Fibroblast of skin of abdomen (primary cell): ENCODE data around the gene GCNT1.
A peak's percentile ranks its signal among the peaks of the same experiment; 100 is the strongest.
"Not testable (repeated sequence)": the region's sequence is repeated elsewhere in the genome, so short reads cannot be mapped to it uniquely, and the experiment has no call there.

ENCODE experiments used
- DNase-seq: peaks from one replicate; pipeline ENCODE4 v3.0.0-alpha.2; 2013

GCNT1 gene

DNA sequence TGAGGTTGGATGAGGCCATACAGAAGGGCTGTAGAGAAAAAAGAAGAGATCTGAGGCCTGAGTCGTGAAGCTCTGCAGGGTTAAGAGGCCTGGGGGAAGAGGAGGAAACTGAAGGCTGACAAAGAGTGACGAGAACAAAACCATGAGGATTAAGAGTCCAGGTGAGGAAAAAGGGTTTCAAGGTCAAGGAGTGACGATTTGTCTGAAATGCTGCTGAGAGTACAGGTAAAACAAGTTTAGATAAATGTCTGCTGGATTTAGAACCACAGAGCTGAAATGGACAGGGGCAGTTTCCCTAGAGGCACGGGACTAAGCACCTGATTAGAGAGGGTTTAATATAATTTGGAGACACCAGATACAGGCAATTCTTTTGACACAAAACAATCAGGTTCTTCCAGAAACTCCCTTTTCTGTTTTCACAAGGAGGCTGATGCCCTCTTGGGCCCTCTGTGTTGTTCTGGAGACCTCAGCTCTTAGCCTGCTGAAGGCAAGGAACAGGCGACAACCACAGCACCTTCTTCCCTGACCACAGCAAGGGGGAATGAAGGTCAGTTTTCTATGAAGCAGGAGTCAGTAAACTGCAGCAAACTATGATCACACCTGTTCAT is 14.6 kb upstream of the GCNT1 start:
- DNase-seq, result no peak

DNA sequence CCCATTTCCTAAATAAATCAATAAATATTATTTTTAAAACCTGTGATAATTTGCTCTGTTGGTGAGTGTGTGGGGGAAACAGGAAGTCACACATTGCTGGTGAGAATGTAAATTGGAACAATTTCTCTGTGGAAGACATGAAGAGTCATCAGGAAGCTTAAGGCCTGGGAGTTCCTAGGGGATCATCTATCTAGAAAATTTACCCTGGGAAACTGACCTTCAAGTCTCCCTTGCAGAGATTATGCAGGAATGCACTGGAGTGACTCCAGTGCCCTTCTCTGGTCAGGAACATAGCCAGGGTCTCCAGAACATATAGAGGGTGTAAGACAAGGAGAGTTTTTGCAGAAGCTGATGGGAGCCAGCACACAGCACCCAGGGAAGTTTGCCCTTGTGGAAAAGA is 13.0 kb upstream of the GCNT1 start:
- DNase-seq, result no peak

- DNase-seq, result no peak
These were observed 10.5 kb upstream of the GCNT1 start for GRCh38 chr9:76448501-76448900.

DNA sequence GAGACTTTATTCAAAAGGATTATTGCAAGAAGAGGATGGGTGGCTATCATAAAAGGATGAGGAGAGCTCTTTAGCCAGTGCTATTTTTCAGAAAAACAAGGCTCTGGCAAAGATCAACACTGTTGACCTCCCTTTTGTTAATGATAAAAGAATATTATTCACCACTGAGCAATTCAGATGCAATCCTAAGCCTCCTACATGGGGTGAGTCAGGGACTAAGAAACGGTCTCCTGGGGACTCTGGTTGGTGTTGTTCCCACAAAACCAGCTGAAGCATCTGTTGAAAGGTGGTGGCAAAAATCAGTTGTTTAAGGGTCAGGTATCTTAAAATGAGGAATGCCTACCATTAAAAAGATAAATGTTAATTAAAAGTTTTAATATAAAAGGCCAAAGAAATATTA is 7.7 kb upstream of the GCNT1 start:
- peak; percentile 74 for DNase-seq

DNA sequence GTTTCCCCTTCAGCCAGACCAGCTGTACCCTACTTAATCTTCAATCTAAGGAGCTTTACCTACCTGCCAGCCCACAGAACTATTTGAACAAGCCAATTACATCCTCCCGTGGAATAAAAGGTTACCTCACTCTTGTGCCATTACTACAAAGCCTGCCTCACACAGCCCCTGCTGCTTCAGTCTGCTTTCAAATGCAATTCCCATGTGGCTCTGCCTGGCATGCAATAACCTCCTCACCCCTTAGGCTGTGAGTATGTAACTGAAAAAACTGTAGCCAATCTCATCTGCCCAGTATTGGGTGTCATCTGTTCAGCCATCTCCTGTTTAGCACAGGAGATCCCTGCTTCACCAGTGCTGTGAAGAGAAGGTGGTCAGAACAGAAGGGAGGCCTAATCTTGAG is 6.1 kb upstream of the GCNT1 start:
- no peak for DNase-seq

GRCh38 chr9:76453785-76454184 is 5.2 kb upstream of the GCNT1 start:
- peak; percentile 53 for DNase-seq

- no peak for DNase-seq
These were observed 4.7 kb upstream of the GCNT1 start for GRCh38 chr9:76454311-76454710.

DNA sequence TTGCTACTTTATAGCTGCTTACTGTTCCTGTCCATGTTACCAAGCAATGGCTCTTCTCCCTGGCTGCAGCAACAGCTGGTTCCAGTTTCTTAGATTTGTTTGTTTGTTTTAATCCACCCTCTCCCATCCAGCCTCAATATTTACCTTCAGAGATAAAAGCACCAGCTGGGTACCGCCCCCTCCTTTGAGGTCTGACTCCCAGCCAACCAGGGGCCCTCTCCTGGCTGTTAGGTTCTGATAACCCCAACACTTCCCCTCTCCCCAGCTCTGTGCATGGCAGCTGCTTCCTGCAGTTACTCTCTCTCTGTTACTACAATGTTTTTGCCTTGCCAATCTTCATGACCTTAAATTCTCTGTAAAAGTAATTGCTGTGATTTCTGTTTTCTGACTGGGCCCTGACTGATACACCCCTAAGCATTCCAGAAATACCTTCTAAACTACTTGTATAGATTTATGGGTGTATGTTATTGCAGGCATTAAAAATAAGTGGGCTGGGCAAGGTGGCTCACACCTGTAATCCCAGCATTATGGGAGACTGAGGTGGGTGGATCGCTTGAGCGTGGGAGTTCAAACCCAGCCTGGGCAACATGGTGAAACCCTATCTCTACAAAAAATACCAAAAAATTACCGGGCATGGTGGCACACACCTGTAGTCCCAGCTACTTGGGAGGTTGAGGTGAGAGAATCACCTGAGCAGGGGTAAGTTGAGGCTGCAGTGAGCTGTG is 2.6 kb upstream of the GCNT1 start:
- DNase-seq, result peak; percentile 26

DNA sequence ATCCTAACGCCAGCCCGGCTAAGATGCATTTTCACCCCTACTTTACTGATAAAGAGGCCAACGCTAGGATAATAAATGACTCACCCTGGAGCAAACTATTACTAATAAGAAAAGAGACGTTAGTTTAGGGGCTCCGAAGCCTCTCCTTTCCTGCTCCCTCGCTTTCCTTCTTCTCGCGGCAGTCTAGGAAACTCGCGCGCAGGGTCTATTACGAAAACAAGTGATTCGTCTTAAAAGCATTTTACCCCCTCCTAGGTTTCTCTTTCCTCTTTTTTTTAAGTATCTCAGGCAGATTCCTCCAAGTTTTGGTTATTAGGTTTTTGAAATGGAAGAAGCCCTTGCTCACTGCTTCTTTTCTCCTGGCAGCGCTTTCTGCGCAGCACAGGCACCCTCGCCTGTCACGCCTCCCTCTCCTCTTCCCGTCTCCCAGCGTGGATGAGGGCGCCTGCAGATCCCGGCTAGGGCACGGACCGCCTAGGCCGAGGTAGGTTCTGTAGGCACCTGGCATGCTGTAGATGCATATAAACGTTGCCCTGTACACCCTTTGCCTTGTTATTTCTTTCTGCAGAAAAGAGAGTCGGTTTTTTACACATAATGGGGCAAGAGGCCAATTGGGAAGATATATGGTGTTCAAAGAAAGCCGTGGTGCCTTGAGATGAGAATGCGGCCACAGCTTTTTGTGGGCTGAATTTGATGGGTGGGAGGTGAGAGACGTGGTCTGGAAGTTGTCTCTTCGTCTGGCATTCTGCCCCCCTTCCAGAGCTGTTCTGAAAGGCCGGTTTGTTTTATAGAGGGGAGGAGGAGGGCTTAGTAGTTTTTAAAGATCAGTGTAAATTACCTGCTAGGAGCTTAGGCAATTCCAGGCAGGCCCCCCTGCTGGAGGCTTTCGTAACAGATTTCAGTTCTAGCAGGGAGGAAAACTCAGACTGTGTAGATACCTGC is 983 bp downstream of the GCNT1 start:
- DNase-seq, result peak; percentile 69

- DNase-seq, result no peak
These were observed 3.1 kb downstream of the GCNT1 start for GRCh38 chr9:76462126-76462525.

- no peak for DNase-seq
These were observed 4.2 kb downstream of the GCNT1 start for GRCh38 chr9:76463211-76463610.

DNA sequence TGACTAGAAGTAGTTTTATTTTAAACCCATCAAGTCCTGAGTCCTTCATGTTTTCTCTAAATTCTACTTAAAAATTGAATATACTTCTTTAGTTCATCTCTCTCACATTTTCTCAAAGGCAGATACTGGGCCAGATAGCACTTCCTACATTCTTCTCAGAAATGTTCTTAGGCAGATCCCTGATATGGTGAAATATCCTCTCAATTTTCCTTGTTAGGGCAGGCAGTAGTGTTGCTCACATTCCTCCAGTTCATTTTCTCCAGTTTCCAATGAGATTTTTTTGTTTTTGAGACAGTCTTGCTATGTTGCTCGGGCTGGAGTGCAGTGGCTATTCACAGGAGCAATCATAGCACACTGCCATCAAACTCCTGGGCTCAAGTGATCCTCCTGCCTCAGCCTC is 5.7 kb downstream of the GCNT1 start:
- no peak for DNase-seq

GRCh38 chr9:76465442-76466298 is 6.7 kb downstream of the GCNT1 start:
- DNase-seq, result no peak

DNA sequence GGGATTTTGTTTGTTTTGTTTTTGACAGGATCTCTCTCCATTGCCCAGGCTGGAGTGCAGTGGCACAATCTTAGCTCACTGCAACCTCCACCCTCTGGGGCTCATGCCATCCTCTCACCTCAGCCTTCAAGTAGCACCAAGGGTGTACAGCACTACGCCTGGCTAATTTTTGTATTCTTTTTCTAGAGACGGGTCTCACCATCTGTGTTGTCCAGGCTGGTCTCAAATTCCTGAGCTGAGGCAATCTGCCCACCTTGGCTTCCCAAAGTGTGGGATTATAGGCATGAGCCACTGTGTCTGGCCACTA is 7.3 kb downstream of the GCNT1 start:
- no peak for DNase-seq

DNA sequence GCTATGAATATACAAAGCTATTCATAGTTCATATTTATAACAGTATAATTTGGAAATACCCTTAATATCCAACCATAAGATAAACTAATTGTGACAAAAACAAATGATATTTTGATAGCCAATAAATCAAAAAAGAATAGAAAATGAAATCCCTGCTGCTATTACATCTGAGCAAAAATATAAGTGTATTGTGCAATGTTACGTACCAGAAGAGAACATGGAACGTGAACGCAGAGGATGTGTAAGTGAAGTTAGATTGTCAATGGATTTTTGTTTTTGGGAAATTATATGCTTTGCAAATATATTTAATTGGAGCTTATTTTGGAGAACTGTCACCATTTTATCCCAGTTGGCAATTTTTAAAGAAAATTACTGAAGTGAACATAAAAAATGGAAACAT is 15.4 kb downstream of the GCNT1 start:
- no peak for DNase-seq

- no peak for DNase-seq
These were observed 16.7 kb downstream of the GCNT1 start for GRCh38 chr9:76475686-76476085.

DNA sequence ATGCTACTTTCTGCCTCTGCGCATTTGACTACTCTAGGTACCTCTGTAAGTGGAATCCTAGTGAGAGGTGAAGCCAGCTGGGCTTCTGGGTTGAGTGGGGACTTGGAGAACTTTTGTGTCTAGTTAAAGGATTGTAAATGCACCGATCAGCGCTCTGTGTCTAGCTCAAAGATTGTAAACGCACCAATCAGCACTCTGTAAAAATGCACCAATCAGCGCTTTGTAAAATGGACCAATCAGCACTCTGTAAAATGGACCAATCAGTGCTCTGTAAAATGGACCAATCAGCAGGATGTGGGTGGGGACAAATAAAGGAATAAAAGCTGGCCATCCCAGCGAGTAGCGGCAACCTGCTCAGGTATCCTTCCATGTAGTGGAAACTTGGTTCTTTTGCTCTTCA is 18.8 kb downstream of the GCNT1 start:
- DNase-seq, result not testable (repeated sequence)

- no peak for DNase-seq
These were observed 19.2 kb downstream of the GCNT1 start for GRCh38 chr9:76478226-76478625.

GRCh38 chr9:76479337-76479736 is 20.4 kb downstream of the GCNT1 start:
- not testable (repeated sequence) for DNase-seq

- no peak for DNase-seq
These were observed 27.2 kb downstream of the GCNT1 start for GRCh38 chr9:76486151-76486550.

- DNase-seq, result no peak
These were observed 31.4 kb downstream of the GCNT1 start for GRCh38 chr9:76490249-76490990.

DNA sequence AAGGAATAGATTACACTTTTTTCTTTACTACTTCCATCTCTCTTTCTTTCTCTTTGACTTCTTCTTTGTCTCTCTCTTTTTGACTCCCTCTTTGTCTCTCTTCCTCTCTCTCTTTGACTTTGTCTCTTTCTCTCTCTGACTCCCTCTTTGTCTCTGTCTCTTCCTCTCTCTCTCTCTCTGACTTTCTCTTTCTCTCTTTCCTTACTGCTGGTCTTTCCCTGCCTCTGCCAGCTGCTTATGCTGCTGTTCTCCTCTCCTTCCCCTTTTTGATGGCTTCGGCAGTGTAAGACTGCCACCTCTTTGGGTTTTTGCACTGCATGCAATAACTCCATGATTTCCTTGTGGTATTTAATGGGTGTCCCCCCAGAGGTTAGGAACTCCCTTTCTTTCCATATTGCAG is 32.1 kb downstream of the GCNT1 start:
- not testable (repeated sequence) for DNase-seq
